ENCODE data around the gene FERMT2.
A peak's percentile ranks its signal among the peaks of the same experiment; 100 is the strongest.

FERMT2 gene

GRCh38 chr14:52950898-52951680, at the start of gene FERMT2:
TSS of gene FERMT2 (minus strand) at chr14:52951050. CDS start at chr14:52950568, 482 bp downstream.
- ATAC-seq (replicated peaks; ENCODE audit: extremely low read depth, poor library complexity, severe bottlenecking), result peak; percentile 37

GRCh38 chr14:52998376-52999015, 47.6 kb upstream of the FERMT2 start:
- H3K36me3 Mint-ChIP-seq (ENCODE audit: insufficient read depth), result no peaks in the 10 kb centered on the region
- peaks cover 46% of the 10 kb centered on the region for H3K27me3 Mint-ChIP-seq
- no peak for ATAC-seq (replicated peaks; ENCODE audit: extremely low read depth, poor library complexity, severe bottlenecking)
- no peak for DNase-seq (ENCODE audit: low spot score in 2 of 2)
- no peak overlapping the region for H3K27ac Mint-ChIP-seq (ENCODE audit: low read depth)
- H3K4me3 Mint-ChIP-seq, result no peak overlapping the region
- H3K4me1 Mint-ChIP-seq, result no peaks in the 10 kb centered on the region
- no peaks in the 10 kb centered on the region for H3K9me3 Mint-ChIP-seq

More at GRCh38 chr14:52950898-52951680, at the start of gene FERMT2:
- peaks cover 22% of the 10 kb centered on the region for H3K4me1 Mint-ChIP-seq
- H3K27ac Mint-ChIP-seq (ENCODE audit: low read depth), result no peak within 1 kb of the TSS
- H3K4me3 Mint-ChIP-seq, result peak within 1 kb of the TSS; percentile 78
- no peak for DNase-seq (ENCODE audit: low spot score in 2 of 2)
- peaks cover 55% of the 10 kb centered on the region for H3K27me3 Mint-ChIP-seq
- H3K9me3 Mint-ChIP-seq, result no peaks in the 10 kb centered on the region
- H3K36me3 Mint-ChIP-seq (ENCODE audit: insufficient read depth), result no peaks in the 10 kb centered on the region

- no peak overlapping the region for H3K4me3 Mint-ChIP-seq
- ATAC-seq (replicated peaks; ENCODE audit: extremely low read depth, poor library complexity, severe bottlenecking), result no peak
- no peaks in the 10 kb centered on the region for H3K4me1 Mint-ChIP-seq
- no peaks in the 10 kb centered on the region for H3K9me3 Mint-ChIP-seq
- H3K27me3 Mint-ChIP-seq, result peaks cover 63% of the 10 kb centered on the region
- no peak for DNase-seq (ENCODE audit: low spot score in 2 of 2)
- no peaks in the 10 kb centered on the region for H3K36me3 Mint-ChIP-seq (ENCODE audit: insufficient read depth)
- no peak overlapping the region for H3K27ac Mint-ChIP-seq (ENCODE audit: low read depth)
Observed at GRCh38 chr14:52996493-52996892, 45.6 kb upstream of the FERMT2 start.

- Mint-ChIP-seq H3K27ac (ENCODE audit: low read depth) (no peak overlapping the region), H3K9me3 (no peaks in the 10 kb centered on the region), H3K27me3 (peaks cover 66% of the 10 kb centered on the region), H3K4me3 (no peak overlapping the region), H3K36me3 (ENCODE audit: insufficient read depth) (no peaks in the 10 kb centered on the region), H3K4me1 (no peaks in the 10 kb centered on the region)
- DNase-seq (ENCODE audit: low spot score in 2 of 2) (no peak), ATAC-seq (replicated peaks; ENCODE audit: extremely low read depth, poor library complexity, severe bottlenecking) (no peak)
Observed at GRCh38 chr14:52995998-52996397, 45.1 kb upstream of the FERMT2 start.

- ATAC-seq (replicated peaks; ENCODE audit: extremely low read depth, poor library complexity, severe bottlenecking) (no peak), DNase-seq (ENCODE audit: low spot score in 2 of 2) (no peak)
- no peak overlapping the region for H3K4me3 Mint-ChIP-seq
- no peak overlapping the region for H3K27ac Mint-ChIP-seq (ENCODE audit: low read depth)
- peaks cover 48% of the 10 kb centered on the region for H3K27me3 Mint-ChIP-seq
- H3K36me3 Mint-ChIP-seq (ENCODE audit: insufficient read depth), result no peaks in the 10 kb centered on the region
- no peaks in the 10 kb centered on the region for H3K9me3 Mint-ChIP-seq
- H3K4me1 Mint-ChIP-seq, result no peaks in the 10 kb centered on the region
Observed at GRCh38 chr14:52992236-52992870, 41.5 kb upstream of the FERMT2 start.

- DNase-seq (ENCODE audit: low spot score in 2 of 2) (no peak), ATAC-seq (replicated peaks; ENCODE audit: extremely low read depth, poor library complexity, severe bottlenecking) (no peak)
- no peak overlapping the region for H3K4me3 Mint-ChIP-seq
- H3K27me3 Mint-ChIP-seq, result peaks cover 34% of the 10 kb centered on the region
- H3K9me3 Mint-ChIP-seq, result no peaks in the 10 kb centered on the region
- H3K36me3 Mint-ChIP-seq (ENCODE audit: insufficient read depth), result no peaks in the 10 kb centered on the region
- H3K27ac Mint-ChIP-seq (ENCODE audit: low read depth), result no peak overlapping the region
- no peaks in the 10 kb centered on the region for H3K4me1 Mint-ChIP-seq
Observed at GRCh38 chr14:52988139-52988538, 37.3 kb upstream of the FERMT2 start.

GRCh38 chr14:52987514-52987913, 36.7 kb upstream of the FERMT2 start:
- H3K4me3 Mint-ChIP-seq, result no peak overlapping the region
- H3K27me3 Mint-ChIP-seq, result peaks cover 28% of the 10 kb centered on the region
- ATAC-seq (replicated peaks; ENCODE audit: extremely low read depth, poor library complexity, severe bottlenecking), result no peak
- no peaks in the 10 kb centered on the region for H3K4me1 Mint-ChIP-seq
- no peak overlapping the region for H3K27ac Mint-ChIP-seq (ENCODE audit: low read depth)
- DNase-seq (ENCODE audit: low spot score in 2 of 2), result no peak
- H3K9me3 Mint-ChIP-seq, result no peaks in the 10 kb centered on the region
- H3K36me3 Mint-ChIP-seq (ENCODE audit: insufficient read depth), result no peaks in the 10 kb centered on the region

GRCh38 chr14:52987042-52987441, 36.2 kb upstream of the FERMT2 start:
- H3K27me3 Mint-ChIP-seq, result peaks cover 23% of the 10 kb centered on the region
- no peak overlapping the region for H3K4me3 Mint-ChIP-seq
- ATAC-seq (replicated peaks; ENCODE audit: extremely low read depth, poor library complexity, severe bottlenecking) (no peak), DNase-seq (ENCODE audit: low spot score in 2 of 2) (no peak)
- no peaks in the 10 kb centered on the region for H3K4me1 Mint-ChIP-seq
- no peaks in the 10 kb centered on the region for H3K9me3 Mint-ChIP-seq
- H3K36me3 Mint-ChIP-seq (ENCODE audit: insufficient read depth), result no peaks in the 10 kb centered on the region
- H3K27ac Mint-ChIP-seq (ENCODE audit: low read depth), result no peak overlapping the region

- H3K27ac Mint-ChIP-seq (ENCODE audit: low read depth), result no peak overlapping the region
- peaks cover 3% of the 10 kb centered on the region for H3K9me3 Mint-ChIP-seq
- ATAC-seq (replicated peaks; ENCODE audit: extremely low read depth, poor library complexity, severe bottlenecking), result no peak
- no peaks in the 10 kb centered on the region for H3K4me1 Mint-ChIP-seq
- peaks cover 28% of the 10 kb centered on the region for H3K27me3 Mint-ChIP-seq
- no peak for DNase-seq (ENCODE audit: low spot score in 2 of 2)
- H3K36me3 Mint-ChIP-seq (ENCODE audit: insufficient read depth), result no peaks in the 10 kb centered on the region
- H3K4me3 Mint-ChIP-seq, result no peak overlapping the region
Observed at GRCh38 chr14:52977798-52978197, 26.9 kb upstream of the FERMT2 start.

GRCh38 chr14:52974406-52974805, 23.6 kb upstream of the FERMT2 start:
- peaks cover 11% of the 10 kb centered on the region for H3K9me3 Mint-ChIP-seq
- H3K27ac Mint-ChIP-seq (ENCODE audit: low read depth), result no peak overlapping the region
- DNase-seq (ENCODE audit: low spot score in 2 of 2), result no peak
- no peak for ATAC-seq (replicated peaks; ENCODE audit: extremely low read depth, poor library complexity, severe bottlenecking)
- no peak overlapping the region for H3K4me3 Mint-ChIP-seq
- no peaks in the 10 kb centered on the region for H3K4me1 Mint-ChIP-seq
- peaks cover 55% of the 10 kb centered on the region for H3K27me3 Mint-ChIP-seq
- H3K36me3 Mint-ChIP-seq (ENCODE audit: insufficient read depth), result no peaks in the 10 kb centered on the region

- peak in 1 of 2 donors; percentile 37 for DNase-seq (ENCODE audit: low spot score in 2 of 2)
- Mint-ChIP-seq H3K36me3 (ENCODE audit: insufficient read depth) (no peaks in the 10 kb centered on the region), H3K27ac (ENCODE audit: low read depth) (no peak overlapping the region), H3K4me3 (no peak overlapping the region), H3K4me1 (no peaks in the 10 kb centered on the region), H3K9me3 (no peaks in the 10 kb centered on the region), H3K27me3 (no peaks in the 10 kb centered on the region)
- ATAC-seq (replicated peaks; ENCODE audit: extremely low read depth, poor library complexity, severe bottlenecking), result no peak
Observed at GRCh38 chr14:52961060-52961639, 10.3 kb upstream of the FERMT2 start.

- Mint-ChIP-seq H3K4me1 (no peaks in the 10 kb centered on the region), H3K27me3 (no peaks in the 10 kb centered on the region), H3K27ac (ENCODE audit: low read depth) (no peak overlapping the region), H3K9me3 (no peaks in the 10 kb centered on the region), H3K4me3 (no peak overlapping the region), H3K36me3 (ENCODE audit: insufficient read depth) (no peaks in the 10 kb centered on the region)
- DNase-seq (ENCODE audit: low spot score in 2 of 2) (no peak), ATAC-seq (replicated peaks; ENCODE audit: extremely low read depth, poor library complexity, severe bottlenecking) (no peak)
Observed at GRCh38 chr14:52960627-52961026, 9.8 kb upstream of the FERMT2 start.

Measured in central memory CD8-positive, alpha-beta T cell (primary cell).